ENCODE results near the gene NTF4. TPM values are rescaled to one million over a fixed set of nuclear protein-coding genes. Genes with fewer than 3 reads are reported as not detected.
A peak's percentile ranks its signal among the peaks of the same experiment; 100 is the strongest.

NTF4 gene
- total RNA-seq, 2 experiments from 2014 or later = not detected

DNA sequence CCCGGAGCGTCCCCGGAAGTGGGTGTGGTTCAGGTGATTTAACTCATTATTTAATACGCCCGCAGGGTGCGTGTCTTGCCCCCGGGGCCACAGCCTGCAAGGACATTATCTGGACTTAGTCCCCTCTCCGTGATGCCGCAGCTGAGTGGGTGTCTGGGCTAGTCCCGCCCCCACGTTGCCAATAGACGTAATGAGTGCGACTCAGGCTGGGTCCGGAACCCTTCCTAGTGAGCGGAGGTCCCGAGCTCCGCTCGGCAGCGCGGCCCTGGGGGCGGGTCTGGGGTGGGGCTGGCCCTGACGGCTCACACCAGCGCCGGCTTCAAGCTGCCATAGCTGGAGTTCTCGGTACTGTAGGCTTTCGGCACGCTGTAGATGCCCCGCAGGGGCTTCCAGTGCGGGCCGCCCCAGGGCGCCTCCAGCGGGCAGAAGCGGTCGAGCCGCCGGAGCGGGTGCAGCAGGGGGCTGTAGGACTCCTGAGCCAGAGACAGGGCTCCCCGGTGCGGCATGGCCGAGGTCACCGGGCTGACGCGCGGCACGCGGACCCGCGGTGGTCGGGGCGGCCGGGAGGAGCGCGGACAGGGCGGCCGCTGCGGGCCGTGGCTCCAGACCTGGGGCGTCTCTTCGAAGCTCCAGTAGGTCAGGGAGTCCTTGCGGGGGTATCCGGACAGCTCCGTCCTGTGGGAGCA, 46.8 kb downstream of the NTF4 start:
- Mint-ChIP-seq H3K4me3 (peak overlapping the region; percentile 55), H3K4me1 (ENCODE audit: low read depth) (peaks cover 30% of the 10 kb centered on the region), H3K27me3 (peaks cover 9% of the 10 kb centered on the region), H3K9me3 (no peaks in the 10 kb centered on the region), H3K27ac (no peak overlapping the region), H3K36me3 (ENCODE audit: low read depth) (peaks cover 13% of the 10 kb centered on the region)
- ChIA-PET CTCF (interaction anchor here (0.8 to 3.3 kb wide), 5 partner anchors 18 to 80 kb away, joined by 3 to 17 read pairs (median 6); partner anchors contain the start of genes GYS1 and RUVBL2), POLR2A (interaction anchor here (1.5 to 2.4 kb wide), 4 partner anchors 12 to 69 kb away, joined by 4 to 8 read pairs (median 6); partner anchors contain the start of genes GYS1 and RUVBL2)
- ATAC-seq (peak; percentile 77), DNase-seq (peak; percentile 73)
- intact Hi-C loops (cut with micrococcal nuclease) = no loop called here
- TF ChIP-seq, protein P1, sequence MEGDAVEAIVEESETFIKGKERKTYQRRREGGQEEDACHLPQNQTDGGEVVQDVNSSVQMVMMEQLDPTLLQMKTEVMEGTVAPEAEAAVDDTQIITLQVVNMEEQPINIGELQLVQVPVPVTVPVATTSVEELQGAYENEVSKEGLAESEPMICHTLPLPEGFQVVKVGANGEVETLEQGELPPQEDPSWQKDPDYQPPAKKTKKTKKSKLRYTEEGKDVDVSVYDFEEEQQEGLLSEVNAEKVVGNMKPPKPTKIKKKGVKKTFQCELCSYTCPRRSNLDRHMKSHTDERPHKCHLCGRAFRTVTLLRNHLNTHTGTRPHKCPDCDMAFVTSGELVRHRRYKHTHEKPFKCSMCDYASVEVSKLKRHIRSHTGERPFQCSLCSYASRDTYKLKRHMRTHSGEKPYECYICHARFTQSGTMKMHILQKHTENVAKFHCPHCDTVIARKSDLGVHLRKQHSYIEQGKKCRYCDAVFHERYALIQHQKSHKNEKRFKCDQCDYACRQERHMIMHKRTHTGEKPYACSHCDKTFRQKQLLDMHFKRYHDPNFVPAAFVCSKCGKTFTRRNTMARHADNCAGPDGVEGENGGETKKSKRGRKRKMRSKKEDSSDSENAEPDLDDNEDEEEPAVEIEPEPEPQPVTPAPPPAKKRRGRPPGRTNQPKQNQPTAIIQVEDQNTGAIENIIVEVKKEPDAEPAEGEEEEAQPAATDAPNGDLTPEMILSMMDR (IDR thresholded peaks at IDR 0.05) = peak; percentile 84

DNA sequence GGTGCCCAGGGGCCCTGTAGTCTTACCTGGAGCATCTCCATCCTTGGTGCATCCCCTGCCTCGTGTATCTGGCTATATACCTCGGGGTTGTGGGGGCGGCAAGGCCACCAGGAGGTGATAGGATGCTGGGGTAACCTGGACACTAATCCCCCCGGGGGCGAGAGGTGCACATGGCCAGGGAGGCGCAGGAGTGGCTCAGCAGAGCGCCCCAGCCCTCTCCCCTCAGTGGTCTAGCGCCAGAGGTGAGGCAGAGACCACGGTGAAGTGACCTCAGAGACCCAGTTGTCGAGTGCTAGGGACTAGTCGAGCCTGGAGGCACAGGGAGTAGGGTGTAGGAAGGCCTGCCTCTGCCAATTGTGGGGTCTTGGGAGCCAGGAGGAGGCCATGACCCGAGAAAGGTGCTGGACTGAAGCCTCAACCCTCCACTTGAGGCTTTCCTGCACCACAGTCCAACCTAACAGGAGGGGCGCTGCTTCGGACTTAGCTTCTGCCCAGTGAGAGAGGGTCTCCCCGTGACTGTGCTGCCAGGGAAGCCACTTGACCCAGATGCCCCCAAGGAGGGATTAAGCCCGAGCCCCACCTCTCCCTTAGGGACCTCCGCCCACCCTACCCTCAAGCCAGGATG, 47.5 kb downstream of the NTF4 start, which contains the start of gene LHB:
Gene LHB, minus strand, starts transcription at position 51 of the 625 bp plus-strand sequence. Its CDS starts 10 bp downstream, at position 41.
- H3K9me3 Mint-ChIP-seq = no peaks in the 10 kb centered on the region
- H3K27ac Mint-ChIP-seq = no peak within 1 kb of the TSS
- no peak for DNase-seq
- H3K4me1 Mint-ChIP-seq (ENCODE audit: low read depth) = peaks cover 30% of the 10 kb centered on the region
- ChIA-PET CTCF (interaction anchor here (1.4 to 3.3 kb wide), 2 partner anchors 19 to 24 kb away, joined by 6 to 17 read pairs; partner anchors contain the start of genes GYS1 and RUVBL2), POLR2A (interaction anchor here (2.4 kb wide), 1 partner anchor 11 kb away, joined by 8 read pairs; no protein-coding TSS in a partner anchor)
- TF ChIP-seq, protein P1 (IDR thresholded peaks at IDR 0.05) = no peak
- peaks cover 16% of the 10 kb centered on the region for H3K36me3 Mint-ChIP-seq (ENCODE audit: low read depth)
- peak within 1 kb of the TSS; percentile 55 for H3K4me3 Mint-ChIP-seq
- H3K27me3 Mint-ChIP-seq = peaks cover 9% of the 10 kb centered on the region
- no peak for ATAC-seq
- intact Hi-C loops (cut with micrococcal nuclease) = no loop called here

DNA sequence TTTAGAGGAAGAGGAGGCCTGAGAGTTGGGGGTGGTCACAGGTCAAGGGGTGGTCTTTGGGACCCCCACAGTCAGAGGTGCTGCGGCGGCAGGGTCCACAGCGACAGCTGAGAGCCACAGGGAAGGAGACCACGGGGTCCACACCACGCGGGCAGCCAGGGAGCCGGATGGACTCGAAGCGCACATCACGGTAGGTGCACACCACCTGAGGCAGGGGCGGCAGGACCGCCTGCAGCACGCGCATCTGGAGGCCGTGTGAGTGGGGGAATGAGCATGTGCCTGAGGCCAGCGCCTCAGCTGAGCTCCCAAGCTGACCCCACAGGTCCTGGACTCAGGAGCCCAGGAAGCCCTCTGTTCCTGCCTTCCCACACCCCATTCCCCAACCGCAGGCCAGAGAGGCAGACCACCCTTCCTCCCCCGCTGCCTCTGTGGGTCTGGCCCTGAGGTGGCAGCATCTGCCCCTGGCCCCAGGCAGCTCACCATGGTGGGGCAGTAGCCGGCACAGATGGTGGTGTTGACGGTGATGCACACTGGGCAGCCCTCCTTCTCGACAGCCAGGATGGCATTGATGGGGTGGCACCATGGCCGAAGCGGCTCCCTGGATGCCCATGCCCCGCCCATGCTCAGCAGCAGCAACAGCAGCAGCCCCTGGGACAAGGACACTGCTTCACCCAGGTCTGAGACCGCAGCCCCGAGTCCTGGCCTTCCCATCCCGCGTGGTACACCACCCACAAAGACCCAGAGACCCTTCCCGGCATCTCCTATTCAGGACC, 48.4 kb downstream of the NTF4 start:
- peaks cover 9% of the 10 kb centered on the region for H3K27me3 Mint-ChIP-seq
- no peak overlapping the region for H3K4me3 Mint-ChIP-seq
- H3K4me1 Mint-ChIP-seq (ENCODE audit: low read depth) = peaks cover 25% of the 10 kb centered on the region
- TF ChIP-seq, protein P1 (IDR thresholded peaks at IDR 0.05) = no peak
- H3K9me3 Mint-ChIP-seq = no peaks in the 10 kb centered on the region
- ChIA-PET CTCF (no interaction called here), POLR2A (interaction anchor here (2.4 kb wide), 1 partner anchor 10 kb away, joined by 8 read pairs; no protein-coding TSS in a partner anchor)
- intact Hi-C loops (cut with micrococcal nuclease) = no loop called here
- DNase-seq = no peak
- peaks cover 20% of the 10 kb centered on the region for H3K36me3 Mint-ChIP-seq (ENCODE audit: low read depth)
- ATAC-seq = no peak
- H3K27ac Mint-ChIP-seq = no peak overlapping the region

DNA sequence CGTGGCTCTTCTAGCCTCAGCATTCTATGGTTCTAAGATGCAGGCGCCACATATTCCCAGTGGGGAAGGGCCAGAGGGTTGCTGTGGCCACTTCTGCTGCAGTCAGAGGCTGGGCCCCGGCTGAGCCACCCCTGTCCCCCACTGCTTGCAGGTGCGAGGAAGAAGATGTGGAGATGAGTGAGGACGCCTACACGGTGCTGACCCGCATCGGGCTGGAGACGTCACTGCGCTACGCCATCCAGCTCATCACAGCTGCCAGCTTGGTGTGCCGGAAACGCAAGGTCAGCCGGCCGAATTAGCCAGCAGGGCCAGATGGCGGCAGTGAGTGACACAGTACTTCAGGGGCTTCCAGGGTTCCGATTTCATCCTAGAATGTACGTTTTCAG, 49.8 kb downstream of the NTF4 start:
- DNase-seq = no peak
- H3K36me3 Mint-ChIP-seq (ENCODE audit: low read depth) = peaks cover 26% of the 10 kb centered on the region
- intact Hi-C loops (cut with micrococcal nuclease) = no loop called here
- TF ChIP-seq, protein P1 (IDR thresholded peaks at IDR 0.05) = no peak
- ATAC-seq = no peak
- H3K27ac Mint-ChIP-seq = no peak overlapping the region
- no peaks in the 10 kb centered on the region for H3K9me3 Mint-ChIP-seq
- CTCF ChIA-PET = no interaction called here
- peaks cover 7% of the 10 kb centered on the region for H3K27me3 Mint-ChIP-seq
- H3K4me1 Mint-ChIP-seq (ENCODE audit: low read depth) = peaks cover 16% of the 10 kb centered on the region
- POLR2A ChIA-PET = no interaction called here
- H3K4me3 Mint-ChIP-seq = no peak overlapping the region

Data from activated CD8-positive, alpha-beta T cell treated with anti-CD3 and anti-CD28 coated beads for 36 hours (primary cell).